ELF-1 (cell line): ENCODE results near the gene RBM45.
"Not testable (repeated sequence)": the region's sequence is repeated elsewhere in the genome, so short reads cannot be mapped to it uniquely, and the experiment has no call there.

Source experiments
- DNase-seq: peaks from one replicate; pipeline ENCODE4 v3.0.0-alpha.2; 2016; ENCODE audit warnings: low read depth, low spot score

The RBM45 gene, protein sequence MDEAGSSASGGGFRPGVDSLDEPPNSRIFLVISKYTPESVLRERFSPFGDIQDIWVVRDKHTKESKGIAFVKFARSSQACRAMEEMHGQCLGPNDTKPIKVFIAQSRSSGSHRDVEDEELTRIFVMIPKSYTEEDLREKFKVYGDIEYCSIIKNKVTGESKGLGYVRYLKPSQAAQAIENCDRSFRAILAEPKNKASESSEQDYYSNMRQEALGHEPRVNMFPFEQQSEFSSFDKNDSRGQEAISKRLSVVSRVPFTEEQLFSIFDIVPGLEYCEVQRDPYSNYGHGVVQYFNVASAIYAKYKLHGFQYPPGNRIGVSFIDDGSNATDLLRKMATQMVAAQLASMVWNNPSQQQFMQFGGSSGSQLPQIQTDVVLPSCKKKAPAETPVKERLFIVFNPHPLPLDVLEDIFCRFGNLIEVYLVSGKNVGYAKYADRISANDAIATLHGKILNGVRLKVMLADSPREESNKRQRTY

GRCh38 chr2:178112202-178113152 lies at the start of gene RBM45:
Gene RBM45, plus strand, starts transcription at chr2:178112437. Its CDS starts 110 bp downstream, at chr2:178112547.
- DNase-seq, result peak; percentile 98

- no peak for DNase-seq
Measured at GRCh38 chr2:178066324-178066723, 45.9 kb upstream of the RBM45 start.

DNA sequence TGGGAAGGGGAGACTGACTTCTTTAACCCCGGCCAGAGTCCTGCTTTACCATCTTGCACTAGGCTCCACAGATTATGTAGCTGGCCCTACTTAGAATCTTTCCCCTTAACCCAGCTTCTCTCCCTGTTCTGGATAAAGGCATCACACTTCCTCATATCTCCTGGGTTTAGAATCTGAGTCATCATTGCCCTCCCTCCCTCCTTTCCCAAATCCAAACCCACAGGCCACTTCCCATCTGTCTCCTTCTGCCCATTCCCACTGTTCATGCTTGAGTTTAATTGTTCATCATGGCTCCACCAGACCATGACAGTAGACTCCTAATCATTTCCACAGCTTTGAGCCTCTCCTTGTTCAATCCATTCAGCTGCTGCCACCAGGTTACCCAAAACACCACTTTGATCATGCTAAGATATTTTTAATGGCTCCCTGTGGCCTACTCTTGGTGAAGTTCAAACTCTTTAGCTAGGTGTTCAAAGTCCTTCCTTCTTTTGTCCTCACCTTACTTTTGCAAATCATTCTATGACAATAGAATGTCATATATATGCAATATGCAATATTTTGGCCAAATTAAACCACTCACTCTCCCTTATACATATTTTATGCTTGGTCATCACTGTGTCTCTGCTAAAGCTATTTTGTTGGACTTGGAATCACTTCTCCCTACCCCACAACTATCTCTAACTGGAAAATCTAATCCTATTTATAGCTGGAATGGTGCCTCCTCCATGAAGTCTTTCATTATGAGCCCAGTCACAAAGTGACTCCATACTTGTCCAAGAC lies 45.2 kb upstream of the RBM45 start:
- no peak for DNase-seq

DNA sequence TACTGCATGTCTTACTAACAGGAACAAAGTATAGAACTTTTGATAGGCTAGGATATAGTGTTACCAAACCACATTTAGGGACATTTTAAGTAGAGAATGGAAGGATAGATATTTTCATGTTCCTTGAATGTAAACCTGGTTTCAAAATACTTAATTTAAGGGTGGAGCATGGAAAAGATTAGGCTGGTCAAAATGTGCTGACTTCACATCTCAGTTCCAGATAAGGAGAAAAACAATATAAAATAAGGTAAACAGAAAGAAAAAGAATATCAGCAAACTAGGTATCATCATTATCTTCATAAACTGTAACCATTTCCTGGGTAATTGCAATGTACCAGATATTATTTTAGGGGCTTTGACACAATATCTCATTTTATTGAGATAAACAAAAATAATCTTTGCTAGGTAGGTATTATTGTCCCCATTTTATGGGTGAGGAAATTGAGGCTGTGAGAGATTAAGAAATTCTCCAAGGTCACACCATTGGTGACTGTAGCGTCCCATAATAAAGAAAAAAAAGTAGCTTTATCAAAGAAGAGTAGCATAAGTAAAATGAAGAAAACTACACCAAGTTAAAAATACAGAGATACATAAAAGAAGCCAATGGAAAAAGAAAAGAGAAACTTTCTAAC lies 43.3 kb upstream of the RBM45 start:
- no peak for DNase-seq

DNA sequence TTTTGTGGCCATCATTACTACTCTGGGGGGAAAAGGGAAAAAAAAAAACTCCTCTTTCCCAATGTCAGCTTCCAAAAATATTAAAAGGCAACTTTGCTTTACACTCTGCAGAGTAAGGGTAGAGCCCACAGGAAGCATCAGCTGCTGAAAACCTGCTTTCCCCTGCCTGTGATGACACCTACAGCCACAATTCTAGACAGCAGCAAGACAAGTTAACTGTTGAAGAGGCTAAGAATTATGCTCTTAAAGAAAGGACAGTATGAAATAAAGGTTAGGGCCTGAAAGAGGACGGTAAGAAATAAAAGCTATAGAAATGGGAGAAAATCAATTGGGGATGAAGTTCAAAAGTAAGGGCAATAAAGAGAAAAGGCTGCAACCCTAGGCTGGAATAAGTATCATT lies 42.7 kb upstream of the RBM45 start:
- DNase-seq, result no peak

DNA sequence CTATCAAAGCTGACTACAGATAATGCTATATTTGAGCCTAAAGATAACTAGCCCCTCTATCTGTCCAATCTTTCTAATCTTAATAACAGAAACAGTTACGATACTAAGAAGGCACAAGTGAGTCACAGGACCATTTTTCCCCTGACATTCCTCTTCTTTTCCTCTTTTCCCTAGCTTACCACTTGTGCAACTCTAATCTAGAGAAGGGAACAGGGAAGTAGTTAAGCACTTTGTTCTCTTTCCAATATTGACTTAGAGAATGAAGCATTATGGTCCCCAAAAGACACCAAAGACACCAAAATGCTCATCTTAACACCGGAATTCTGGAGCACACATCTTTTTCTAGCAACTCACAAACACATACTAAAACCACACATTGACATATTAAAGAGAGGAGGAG lies 41.4 kb upstream of the RBM45 start:
- no peak for DNase-seq

DNA sequence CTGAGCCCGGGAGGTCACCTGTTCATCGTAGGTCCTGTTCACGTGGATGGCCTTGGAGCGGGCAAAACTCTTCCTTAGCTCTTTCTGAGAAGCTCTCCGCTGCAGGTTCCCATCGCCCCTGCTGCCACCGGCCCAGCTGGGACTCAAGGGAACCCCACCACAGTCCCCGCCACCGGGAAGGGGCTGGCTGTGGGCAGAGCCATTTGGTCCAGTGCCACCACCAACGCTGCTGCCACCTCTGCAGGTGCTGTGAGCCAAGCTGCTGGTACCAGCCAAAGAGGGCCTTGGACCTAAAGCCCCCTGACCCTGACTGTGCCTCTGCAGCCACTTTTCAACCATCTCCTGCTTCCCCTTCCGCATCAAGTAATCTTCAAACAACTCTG lies 40.2 kb upstream of the RBM45 start:
- no peak for DNase-seq

- DNase-seq, result peak; percentile 93
Measured at GRCh38 chr2:178072383-178073301, 39.6 kb upstream of the RBM45 start, which contains the start of gene PDE11A. Gene PDE11A, minus strand, starts transcription at chr2:178072777. Its CDS starts 340 bp downstream, at chr2:178072437.

- DNase-seq, result no peak
Measured at GRCh38 chr2:178074123-178075005, 37.9 kb upstream of the RBM45 start.

GRCh38 chr2:178075006-178075326 lies 37.3 kb upstream of the RBM45 start:
- no peak for DNase-seq

GRCh38 chr2:178076130-178076529 lies 36.1 kb upstream of the RBM45 start:
- no peak for DNase-seq

DNA sequence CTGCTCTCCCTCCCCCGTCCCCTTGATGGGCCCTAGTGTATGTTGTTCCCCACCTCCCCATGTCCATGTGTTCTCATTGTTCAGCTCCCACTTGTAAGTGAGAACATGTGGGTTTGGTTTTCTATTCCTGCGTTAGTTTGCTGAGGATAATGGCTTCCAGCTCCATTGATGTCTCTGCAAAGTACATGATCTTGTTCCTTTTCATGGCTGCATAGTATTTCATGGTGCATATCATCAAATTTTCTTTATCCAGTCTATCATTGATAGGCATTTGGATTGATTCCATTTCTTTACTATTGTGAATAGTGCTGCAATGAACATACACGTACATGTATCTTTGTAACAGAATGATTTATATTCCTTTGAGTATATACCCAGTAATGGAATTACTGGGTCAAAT lies 33.0 kb upstream of the RBM45 start:
- not testable (repeated sequence) for DNase-seq

DNA sequence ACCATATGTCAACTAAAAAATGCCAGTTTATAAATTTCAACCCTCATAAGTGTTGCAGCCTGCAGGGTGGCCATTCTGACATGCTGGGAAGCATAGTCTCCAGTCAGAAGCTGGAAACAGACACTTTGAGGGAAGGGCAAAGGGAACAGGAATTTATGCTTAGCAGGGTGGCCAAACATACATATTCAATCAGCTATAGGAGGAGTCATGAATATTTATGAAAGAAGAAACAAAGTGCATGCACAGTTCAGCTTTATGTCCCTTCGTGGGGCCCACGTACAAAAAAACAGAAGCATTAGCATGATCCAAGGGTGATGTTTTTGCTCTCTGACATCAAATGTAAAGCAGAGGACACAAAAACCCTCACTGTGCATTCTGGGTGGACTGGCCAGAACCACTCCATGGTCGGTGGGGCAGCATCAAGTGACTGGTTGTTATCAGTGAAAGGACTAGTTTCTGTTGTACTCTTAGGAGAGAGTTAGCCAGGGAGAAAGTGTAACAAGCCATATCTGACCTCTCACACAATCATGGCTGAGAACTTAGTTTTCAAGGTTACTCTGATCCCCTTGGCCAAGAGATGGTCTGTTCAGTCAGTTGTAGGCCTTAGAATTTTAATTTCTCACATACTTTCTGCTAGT lies 29.7 kb upstream of the RBM45 start:
- DNase-seq, result no peak

- no peak for DNase-seq
Measured at GRCh38 chr2:178084273-178084672, 28.0 kb upstream of the RBM45 start.

DNA sequence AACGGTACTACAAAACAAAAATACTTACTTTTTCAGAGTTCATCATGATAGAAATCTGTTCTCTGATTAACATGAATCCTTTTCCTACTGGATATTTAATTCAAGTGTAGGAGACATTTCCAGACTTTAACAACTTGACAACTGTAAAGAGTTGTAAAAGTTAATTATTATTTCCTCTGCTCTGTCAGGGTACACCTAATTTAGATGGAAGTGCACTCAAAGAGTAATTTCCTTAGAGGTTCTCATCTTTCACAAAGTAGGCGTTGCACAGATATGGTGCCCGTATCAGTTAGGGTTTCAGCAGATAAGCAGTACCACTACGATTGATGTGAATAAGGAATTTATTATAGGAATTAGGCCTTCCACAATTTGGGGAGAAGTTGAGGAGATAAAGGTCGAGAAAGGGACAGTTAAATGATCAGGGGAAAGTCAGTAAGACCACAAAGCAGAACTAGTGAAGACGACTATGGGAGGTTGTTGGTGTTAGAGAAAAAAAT lies 23.4 kb upstream of the RBM45 start:
- DNase-seq, result no peak

DNA sequence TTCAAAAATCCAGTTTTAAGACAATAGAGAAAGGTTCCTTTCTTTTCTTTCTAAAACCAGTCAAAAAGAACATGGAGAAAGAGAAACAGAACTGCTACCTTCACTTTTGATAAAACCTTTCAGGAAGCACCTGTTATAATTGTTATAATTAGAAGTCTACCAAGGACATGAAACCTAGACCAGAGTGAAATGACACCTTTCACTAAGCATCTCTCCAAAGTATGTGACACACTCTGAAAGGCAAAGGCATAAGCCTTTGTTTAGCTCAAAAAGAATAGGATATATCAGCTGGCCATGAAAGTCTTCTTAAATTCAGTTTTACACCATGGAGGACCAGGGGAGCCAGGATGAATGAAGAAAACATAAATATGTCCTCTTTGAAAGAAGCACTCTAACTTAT lies 18.8 kb upstream of the RBM45 start:
- DNase-seq, result no peak

- DNase-seq, result no peak
Measured at GRCh38 chr2:178101321-178102079, 10.7 kb upstream of the RBM45 start.

GRCh38 chr2:178105566-178105965 lies 6.7 kb upstream of the RBM45 start:
- DNase-seq, result no peak
